NCI-H526 treated with DMSO at 0.1 percent for 48 hours (cell line): ENCODE measurements around the gene RPL4.

Source experiments
- DNase-seq: peaks from one replicate; lab custom pipeline; 2025; lab: John Stamatoyannopoulos, UW

The RPL4 gene

GRCh38 chr15:66454143-66454542 is 50.5 kb downstream of the RPL4 start:
- no peak for DNase-seq

DNA sequence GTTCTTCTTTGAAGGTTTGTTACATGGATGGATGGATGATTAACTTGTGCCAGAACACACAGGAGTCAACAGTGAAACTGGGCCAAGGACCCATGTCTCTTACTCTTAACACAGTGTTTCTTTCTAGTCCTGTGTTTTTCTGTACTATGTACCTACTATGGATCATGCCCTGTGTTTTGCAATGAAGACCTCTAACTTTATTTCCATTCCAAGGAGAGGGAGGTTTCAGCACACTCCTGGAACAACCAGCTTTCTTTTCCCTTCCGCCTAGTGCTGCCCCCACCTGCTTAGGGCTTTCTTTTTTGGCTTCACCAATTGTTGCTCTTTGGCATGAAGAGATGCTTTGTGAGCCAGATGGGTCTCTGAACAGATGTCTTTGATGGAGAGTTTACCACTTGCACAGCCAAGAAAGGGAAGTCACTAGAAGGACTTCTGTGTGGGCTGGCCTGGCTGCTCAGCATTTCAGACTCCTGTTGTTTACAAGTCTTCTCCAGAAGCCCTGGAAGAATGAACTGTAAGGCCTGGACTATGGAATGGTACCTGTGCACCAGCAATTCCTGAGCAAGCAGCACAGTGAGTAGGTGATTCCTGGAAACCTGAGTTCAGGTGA is 51.6 kb downstream of the RPL4 start:
- DNase-seq, result no peak

DNA sequence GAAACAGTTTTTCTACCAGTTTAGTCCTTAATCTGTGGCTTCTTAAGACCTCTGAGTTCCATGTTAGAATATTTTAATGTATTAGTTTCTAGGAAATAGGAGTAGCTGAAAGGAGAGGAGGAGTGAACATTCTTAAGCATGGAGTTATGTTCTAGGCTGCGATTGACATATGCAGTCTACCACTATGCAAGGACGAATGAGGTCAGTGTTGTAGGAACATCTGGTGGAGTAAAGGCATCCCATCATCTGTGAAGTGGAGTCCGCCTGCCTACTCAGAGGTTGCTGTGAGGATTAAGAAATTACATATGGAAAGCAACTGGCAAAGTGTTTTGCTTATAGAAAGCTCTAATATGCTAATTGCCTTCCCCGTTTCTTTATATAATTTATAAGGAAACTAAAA is 52.2 kb downstream of the RPL4 start:
- no peak for DNase-seq
